Loucy (cell line): Measurements from ENCODE around the gene DIRAS1.

Experiments used
- H2AFZ ChIP-seq: fragments of 200-600 bp; sonication (generic); 2 replicates; pipeline ENCODE4 v1.6.0; 2016; ENCODE audit warnings: antibody characterized with exemption, mild to moderate bottlenecking, low read length, moderate library complexity
- H3F3A ChIP-seq: fragments of 200-600 bp; 2 replicates; pipeline ENCODE4 v1.6.0; 2016; ENCODE audit warnings: antibody characterized with exemption, low read depth, mild to moderate bottlenecking
- H3K27me3 ChIP-seq: fragments of 200-600 bp; sonication (generic); 2 replicates; pipeline ENCODE4 v1.6.1; 2014; ENCODE audit warnings: low read length, mild to moderate bottlenecking; ENCODE audit not compliant: insufficient read depth, poor library complexity, severe bottlenecking
- H3K36me3 ChIP-seq: fragments of 200-600 bp; sonication (generic); 2 replicates; pipeline ENCODE4 v1.6.1; 2016; ENCODE audit warnings: low read length; ENCODE audit not compliant: insufficient read depth
- H3K4me1 ChIP-seq: fragments of 200-600 bp; sonication (generic); 2 replicates; pipeline ENCODE4 v1.5.1; 2014; ENCODE audit warnings: low read length, mild to moderate bottlenecking; ENCODE audit not compliant: insufficient read depth, poor library complexity, severe bottlenecking
- H3K4me2 ChIP-seq: fragments of 200-600 bp; sonication (generic); 2 replicates; pipeline ENCODE4 v1.6.0; 2014; ENCODE audit warnings: antibody characterized with exemption, low read length, low read depth, mild to moderate bottlenecking; ENCODE audit not compliant: poor library complexity, severe bottlenecking
- H3K4me3 ChIP-seq: fragments of 200-600 bp; sonication (generic); 2 replicates; pipeline ENCODE4 v1.5.1; 2014; ENCODE audit warnings: low read length, mild to moderate bottlenecking, mixed read lengths; ENCODE audit not compliant: poor library complexity, severe bottlenecking
- H3K79me2 ChIP-seq: fragments of 200-600 bp; sonication (generic); 2 replicates; pipeline ENCODE4 v1.6.1; 2014; ENCODE audit warnings: low read length; ENCODE audit not compliant: insufficient read depth
- H3K9ac ChIP-seq: fragments of 200-600 bp; sonication (generic); 2 replicates; pipeline ENCODE4 v1.6.0; 2014; ENCODE audit warnings: mild to moderate bottlenecking, low read depth, low read length, moderate library complexity; ENCODE audit not compliant: poor library complexity, severe bottlenecking
- H3K9me2 ChIP-seq: fragments of 200-600 bp; sonication (generic); replicated peaks from 2 replicates; pipeline ENCODE4 v1.6.1; 2016; ENCODE audit warnings: low read depth, low read length, mixed read lengths
- H3K9me3 ChIP-seq: fragments of 200-600 bp; sonication (generic); 2 replicates; pipeline ENCODE4 v1.6.1; 2014; ENCODE audit warnings: mild to moderate bottlenecking, antibody characterized with exemption, low read length, low read depth; ENCODE audit not compliant: insufficient read depth
- H4K20me1 ChIP-seq: fragments of 200-600 bp; sonication (generic); 2 replicates; pipeline ENCODE4 v1.6.0; 2014; ENCODE audit warnings: antibody characterized with exemption, low read length, mild to moderate bottlenecking; ENCODE audit not compliant: insufficient read depth, poor library complexity, severe bottlenecking
- CTCF ChIP-seq: fragments of 200-600 bp; sonication (generic); conservative IDR thresholded peaks from 2 replicates; pipeline ENCODE4 v1.5.1; 2014; ENCODE audit warnings: mild to moderate bottlenecking, antibody characterized with exemption, low read length
- EZH2phosphoT487 ChIP-seq: fragments of 200-600 bp; IDR thresholded peaks from 2 replicates; pipeline ENCODE4 v1.6.1; 2018; ENCODE audit warnings: antibody characterized with exemption, mild to moderate bottlenecking, moderate library complexity, borderline replicate concordance

DIRAS1 gene

GRCh38 chr19:2711875-2712205, 9.3 kb downstream of the DIRAS1 start:
- no peak overlapping the region for H3K4me2 ChIP-seq
- H3K27me3 ChIP-seq, result no peaks in the 10 kb centered on the region
- H3K79me2 ChIP-seq, result no peaks in the 10 kb centered on the region
- peaks cover 5% of the 10 kb centered on the region; the same call in 1 of the 2 replicates for H3K9me3 ChIP-seq
- no peaks in the 10 kb centered on the region for H3K4me1 ChIP-seq
- H3K36me3 ChIP-seq, result no peaks in the 10 kb centered on the region
- no peak overlapping the region for H3K9ac ChIP-seq
- no peak overlapping the region for H3K4me3 ChIP-seq
- no peaks in the 10 kb centered on the region for H3F3A ChIP-seq
- no peaks in the 10 kb centered on the region for H4K20me1 ChIP-seq
- no peaks in the 10 kb centered on the region for H3K9me2 ChIP-seq
- H2AFZ ChIP-seq, result no peak overlapping the region
- TF ChIP-seq CTCF (no peak), EZH2phosphoT487 (no peak)

GRCh38 chr19:2711172-2711874, 9.8 kb downstream of the DIRAS1 start:
- no peaks in the 10 kb centered on the region for H3K27me3 ChIP-seq
- no peaks in the 10 kb centered on the region for H3F3A ChIP-seq
- TF ChIP-seq EZH2phosphoT487, result no peak
- TF ChIP-seq CTCF, result no peak
- H3K4me2 ChIP-seq, result no peak overlapping the region
- no peaks in the 10 kb centered on the region for H3K79me2 ChIP-seq
- no peak overlapping the region for H2AFZ ChIP-seq
- H3K9me3 ChIP-seq, result peaks cover 5% of the 10 kb centered on the region; the same call in 1 of the 2 replicates
- H3K9me2 ChIP-seq, result no peaks in the 10 kb centered on the region
- H4K20me1 ChIP-seq, result no peaks in the 10 kb centered on the region
- H3K4me3 ChIP-seq, result no peak overlapping the region
- no peak overlapping the region for H3K9ac ChIP-seq
- no peaks in the 10 kb centered on the region for H3K36me3 ChIP-seq
- no peaks in the 10 kb centered on the region for H3K4me1 ChIP-seq

GRCh38 chr19:2706251-2706650, 14.9 kb downstream of the DIRAS1 start:
- no peaks in the 10 kb centered on the region for H4K20me1 ChIP-seq

More at GRCh38 chr19:2706251-2706650, 14.9 kb downstream of the DIRAS1 start:
- H3K9me2 ChIP-seq, result no peaks in the 10 kb centered on the region
- no peaks in the 10 kb centered on the region for H3K9me3 ChIP-seq
- no peaks in the 10 kb centered on the region for H3F3A ChIP-seq
- no peak overlapping the region for H2AFZ ChIP-seq
- TF ChIP-seq CTCF (no peak), EZH2phosphoT487 (no peak)
- H3K36me3 ChIP-seq, result no peaks in the 10 kb centered on the region
- H3K4me3 ChIP-seq, result no peak overlapping the region
- H3K4me2 ChIP-seq, result no peak overlapping the region
- H3K27me3 ChIP-seq, result peaks cover 4% of the 10 kb centered on the region
- peaks cover 6% of the 10 kb centered on the region for H3K4me1 ChIP-seq
- H3K79me2 ChIP-seq, result no peaks in the 10 kb centered on the region
- no peak overlapping the region for H3K9ac ChIP-seq
